ENCODE data around the gene MACROH2A1. TPM values are rescaled to one million over a fixed set of nuclear protein-coding genes. Genes with fewer than 3 reads are reported as not detected.

The MACROH2A1 gene
- total RNA-seq, 2 experiments from 2014 or later = 328 to 332 TPM

DNA sequence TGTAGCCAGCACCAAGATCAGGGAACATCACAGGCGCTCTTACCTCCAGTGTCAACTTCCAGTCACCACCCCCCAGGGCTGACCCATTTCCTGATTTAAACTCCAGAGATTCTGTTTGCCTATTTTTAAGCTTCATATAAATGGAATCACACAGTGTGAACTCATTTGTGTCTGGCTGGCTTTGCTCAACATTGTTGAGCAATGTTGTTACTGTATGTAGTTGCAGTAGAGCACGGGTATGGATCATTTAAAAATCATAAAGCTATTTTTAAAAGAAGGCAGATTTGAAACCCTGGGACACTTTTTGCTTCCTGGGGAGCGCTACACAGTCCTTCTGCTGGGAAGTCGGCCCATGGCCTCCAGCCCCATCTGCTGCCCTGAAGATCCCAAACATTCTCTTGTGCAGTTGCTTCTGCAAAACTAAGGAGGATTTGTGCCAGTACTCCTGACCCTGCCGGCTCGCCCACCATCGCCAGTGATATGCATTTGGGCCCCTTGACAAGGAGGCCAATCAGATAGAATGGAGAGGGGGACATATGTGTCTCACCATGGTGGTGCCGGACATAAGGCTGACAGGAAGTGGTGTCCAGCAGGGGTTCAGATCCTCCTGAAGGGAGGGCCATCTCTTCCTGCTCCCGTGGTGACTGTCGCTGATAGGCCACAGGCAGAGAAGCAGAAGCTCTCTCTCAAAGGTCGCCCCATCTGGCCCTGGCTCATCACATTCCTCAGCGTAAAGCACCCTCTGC is 34.8 kb upstream of the MACROH2A1 start:
- DNase-seq = peak; percentile 18
- ChIA-PET CTCF (interaction anchor here (0.9 to 1.1 kb wide), 2 partner anchors 23 to 132 kb away, joined by 3 read pairs; no protein-coding TSS in a partner anchor), POLR2A (no interaction called here)
- Mint-ChIP-seq H3K9me3 (ENCODE audit: insufficient read depth) (no peaks in the 10 kb centered on the region), H3K4me1 (ENCODE audit: low read depth) (no peaks in the 10 kb centered on the region), H3K27me3 (ENCODE audit: low read depth) (peaks cover 20% of the 10 kb centered on the region), H3K27ac (no peak overlapping the region), H3K4me3 (no peak overlapping the region), H3K36me3 (ENCODE audit: low read depth) (no peaks in the 10 kb centered on the region)
- ATAC-seq = no peak

DNA sequence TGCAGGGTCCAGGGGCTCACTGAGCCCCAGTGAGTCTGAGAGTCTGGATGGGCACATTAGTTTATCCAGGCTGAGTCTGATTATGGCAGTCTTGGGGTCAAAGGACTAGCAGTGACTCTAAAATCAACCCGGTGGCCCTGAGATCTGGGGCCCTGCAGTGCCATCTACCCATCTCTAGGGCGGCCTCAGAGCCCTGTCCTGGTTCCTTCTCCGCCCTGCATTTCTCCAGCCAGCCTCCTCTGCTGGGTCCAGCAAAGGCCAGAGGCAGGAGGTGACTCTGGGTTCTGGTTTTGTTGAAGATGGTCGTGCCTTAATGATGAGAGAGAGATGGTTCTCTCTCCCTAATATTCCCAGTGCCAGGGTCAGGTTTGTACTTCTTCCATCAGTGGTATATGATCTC is 33.1 kb upstream of the MACROH2A1 start:
- Mint-ChIP-seq H3K27me3 (ENCODE audit: low read depth) (peaks cover 17% of the 10 kb centered on the region), H3K9me3 (ENCODE audit: insufficient read depth) (no peaks in the 10 kb centered on the region), H3K4me1 (ENCODE audit: low read depth) (no peaks in the 10 kb centered on the region), H3K36me3 (ENCODE audit: low read depth) (no peaks in the 10 kb centered on the region), H3K27ac (no peak overlapping the region), H3K4me3 (no peak overlapping the region)
- DNase-seq = no peak
- ChIA-PET POLR2A (no interaction called here), CTCF (no interaction called here)
- ATAC-seq = no peak

DNA sequence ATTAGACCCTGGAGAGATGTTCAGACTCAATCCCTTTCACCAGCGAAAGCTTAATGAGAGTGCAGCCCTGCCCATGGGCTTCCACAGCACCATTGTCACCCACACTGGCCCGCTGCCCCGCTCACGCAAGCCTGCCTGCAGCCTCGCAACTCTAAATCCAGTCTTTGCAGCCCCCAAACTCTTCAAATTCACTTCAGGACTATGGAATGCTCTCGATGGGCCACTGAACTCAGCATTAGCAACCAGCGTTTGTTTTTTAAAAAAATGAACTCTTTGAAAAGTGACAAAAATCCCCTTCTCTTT is 31.1 kb upstream of the MACROH2A1 start:
- Mint-ChIP-seq H3K27me3 (ENCODE audit: low read depth) (peaks cover 11% of the 10 kb centered on the region), H3K36me3 (ENCODE audit: low read depth) (no peaks in the 10 kb centered on the region)
- CTCF ChIA-PET = no interaction called here

GRCh38 chr5:135429301-135430134 is 30.5 kb upstream of the MACROH2A1 start:
- peaks cover 9% of the 10 kb centered on the region for H3K27me3 Mint-ChIP-seq (ENCODE audit: low read depth)
- H3K4me1 Mint-ChIP-seq (ENCODE audit: low read depth) = peaks cover 19% of the 10 kb centered on the region
- H3K4me3 Mint-ChIP-seq = no peak overlapping the region
- H3K27ac Mint-ChIP-seq = no peak overlapping the region
- no peaks in the 10 kb centered on the region for H3K9me3 Mint-ChIP-seq (ENCODE audit: insufficient read depth)
- ChIA-PET CTCF (no interaction called here), POLR2A (no interaction called here)
- DNase-seq (no peak), ATAC-seq (no peak)
- no peaks in the 10 kb centered on the region for H3K36me3 Mint-ChIP-seq (ENCODE audit: low read depth)

More for the DNA sequence above, 31.1 kb upstream of the MACROH2A1 start:
- Mint-ChIP-seq H3K9me3 (ENCODE audit: insufficient read depth) (no peaks in the 10 kb centered on the region), H3K4me1 (ENCODE audit: low read depth) (peaks cover 14% of the 10 kb centered on the region), H3K4me3 (no peak overlapping the region), H3K27ac (no peak overlapping the region)
- ATAC-seq (no peak), DNase-seq (no peak)
- POLR2A ChIA-PET = no interaction called here

DNA sequence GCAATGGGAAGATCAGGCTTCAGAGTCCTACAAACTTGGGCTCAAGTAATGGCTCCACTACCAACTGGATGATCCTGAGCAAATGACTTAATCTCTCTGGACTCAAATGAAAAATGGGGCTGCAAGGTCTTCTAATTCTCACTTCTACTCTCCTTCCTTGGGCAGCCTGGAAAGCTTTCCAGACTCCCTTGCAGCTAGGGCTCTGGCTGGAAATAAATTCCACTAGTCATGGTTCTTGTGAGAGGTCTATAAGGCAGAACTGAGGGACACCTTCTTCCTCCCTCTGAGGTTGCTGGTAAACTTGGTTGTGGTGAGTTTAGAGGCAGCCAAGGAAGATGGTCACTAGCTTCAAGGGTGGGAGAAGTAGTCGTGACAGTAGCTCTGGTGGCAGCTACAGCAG is 29.6 kb upstream of the MACROH2A1 start:
- ATAC-seq = no peak
- H3K27me3 Mint-ChIP-seq (ENCODE audit: low read depth) = peaks cover 12% of the 10 kb centered on the region
- no peaks in the 10 kb centered on the region for H3K9me3 Mint-ChIP-seq (ENCODE audit: insufficient read depth)
- CTCF ChIA-PET = no interaction called here
- H3K27ac Mint-ChIP-seq = no peak overlapping the region
- peaks cover 19% of the 10 kb centered on the region for H3K4me1 Mint-ChIP-seq (ENCODE audit: low read depth)
- DNase-seq = no peak
- no peaks in the 10 kb centered on the region for H3K36me3 Mint-ChIP-seq (ENCODE audit: low read depth)
- POLR2A ChIA-PET = no interaction called here
- H3K4me3 Mint-ChIP-seq = no peak overlapping the region

DNA sequence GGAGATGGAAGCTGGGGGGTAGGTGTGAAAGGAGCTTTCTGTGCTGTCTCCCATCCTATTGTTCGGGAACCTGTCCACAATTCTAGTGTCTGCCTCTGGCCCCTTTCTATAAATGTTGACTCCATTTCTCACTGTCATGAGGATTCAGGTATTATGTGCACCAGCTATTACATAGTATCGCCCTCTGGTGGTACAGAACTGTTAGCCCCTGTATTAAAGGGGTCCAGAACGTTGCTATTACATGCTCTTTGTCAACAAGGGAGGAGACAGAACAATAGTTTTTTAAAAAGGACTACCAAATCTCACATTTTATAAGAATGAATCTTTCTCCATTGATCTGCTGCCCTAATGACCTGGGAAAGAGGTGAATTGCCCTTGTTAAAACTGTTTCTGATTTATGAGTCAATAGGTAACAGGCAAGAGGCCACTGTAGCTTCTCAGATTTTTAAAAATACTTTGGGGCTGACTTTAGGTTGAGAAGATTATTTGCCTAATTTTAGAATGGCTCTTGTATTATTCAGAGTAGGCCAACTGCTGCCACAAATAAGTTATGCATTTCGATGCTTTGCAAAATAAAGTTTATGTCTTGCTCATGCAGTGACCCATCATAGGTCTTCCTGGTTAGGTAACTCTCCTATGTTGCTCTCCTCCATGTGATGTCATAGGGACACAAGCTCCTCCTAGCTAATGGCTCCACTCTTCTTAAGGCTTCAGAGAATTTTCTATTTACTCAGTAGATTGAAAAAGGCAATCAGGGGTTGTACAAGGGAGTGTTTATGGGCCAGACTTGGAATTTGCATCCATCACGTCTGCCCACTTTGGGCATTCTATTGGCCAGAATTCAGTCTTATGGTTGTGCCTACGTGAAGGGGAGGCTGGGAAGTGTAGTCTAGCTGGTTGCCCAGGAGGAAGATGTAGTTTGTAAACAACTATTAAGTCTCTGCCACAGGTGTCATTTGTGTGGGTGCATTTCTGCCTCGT is 27.4 kb upstream of the MACROH2A1 start:
- Mint-ChIP-seq H3K36me3 (ENCODE audit: low read depth) (no peaks in the 10 kb centered on the region), H3K27ac (peak overlapping the region; percentile 84), H3K4me1 (ENCODE audit: low read depth) (peaks cover 19% of the 10 kb centered on the region), H3K27me3 (ENCODE audit: low read depth) (peaks cover 20% of the 10 kb centered on the region), H3K9me3 (ENCODE audit: insufficient read depth) (no peaks in the 10 kb centered on the region), H3K4me3 (peak overlapping the region; percentile 9)
- ChIA-PET POLR2A (no interaction called here), CTCF (interaction anchor here (0.8 to 4.4 kb wide), 34 partner anchors 10 to 235 kb away, joined by 3 to 21 read pairs (median 4); partner anchors contain the start of gene MACROH2A1)
- ATAC-seq (peak; percentile 98), DNase-seq (peak; percentile 69)

- ChIA-PET POLR2A (no interaction called here), CTCF (interaction anchor here (0.8 to 4.4 kb wide), 33 partner anchors 9 to 234 kb away, joined by 3 to 21 read pairs (median 5); partner anchors contain the start of gene MACROH2A1)
- peak overlapping the region; percentile 9 for H3K4me3 Mint-ChIP-seq
- peaks cover 19% of the 10 kb centered on the region for H3K4me1 Mint-ChIP-seq (ENCODE audit: low read depth)
- H3K27ac Mint-ChIP-seq = peak overlapping the region; percentile 84
- DNase-seq = no peak
- H3K36me3 Mint-ChIP-seq (ENCODE audit: low read depth) = no peaks in the 10 kb centered on the region
- ATAC-seq = peak; percentile 41
- H3K27me3 Mint-ChIP-seq (ENCODE audit: low read depth) = peaks cover 27% of the 10 kb centered on the region
- H3K9me3 Mint-ChIP-seq (ENCODE audit: insufficient read depth) = no peaks in the 10 kb centered on the region
Observed at GRCh38 chr5:135425641-135426040, 26.6 kb upstream of the MACROH2A1 start.

- Mint-ChIP-seq H3K4me1 (ENCODE audit: low read depth) (peaks cover 19% of the 10 kb centered on the region), H3K4me3 (no peak overlapping the region), H3K27ac (no peak overlapping the region), H3K36me3 (ENCODE audit: low read depth) (no peaks in the 10 kb centered on the region), H3K9me3 (ENCODE audit: insufficient read depth) (no peaks in the 10 kb centered on the region), H3K27me3 (ENCODE audit: low read depth) (peaks cover 34% of the 10 kb centered on the region)
- ATAC-seq (no peak), DNase-seq (no peak)
- CTCF ChIA-PET = interaction anchor here (1.4 to 4.4 kb wide), 4 partner anchors 24 to 137 kb away, joined by 5 to 21 read pairs (median 8); partner anchors contain the start of gene MACROH2A1
- POLR2A ChIA-PET = interaction anchor here (1.5 kb wide), 1 partner anchor 26 kb away, joined by 3 read pairs; no protein-coding TSS in a partner anchor
Observed at GRCh38 chr5:135423846-135424168, 24.8 kb upstream of the MACROH2A1 start.

DNA sequence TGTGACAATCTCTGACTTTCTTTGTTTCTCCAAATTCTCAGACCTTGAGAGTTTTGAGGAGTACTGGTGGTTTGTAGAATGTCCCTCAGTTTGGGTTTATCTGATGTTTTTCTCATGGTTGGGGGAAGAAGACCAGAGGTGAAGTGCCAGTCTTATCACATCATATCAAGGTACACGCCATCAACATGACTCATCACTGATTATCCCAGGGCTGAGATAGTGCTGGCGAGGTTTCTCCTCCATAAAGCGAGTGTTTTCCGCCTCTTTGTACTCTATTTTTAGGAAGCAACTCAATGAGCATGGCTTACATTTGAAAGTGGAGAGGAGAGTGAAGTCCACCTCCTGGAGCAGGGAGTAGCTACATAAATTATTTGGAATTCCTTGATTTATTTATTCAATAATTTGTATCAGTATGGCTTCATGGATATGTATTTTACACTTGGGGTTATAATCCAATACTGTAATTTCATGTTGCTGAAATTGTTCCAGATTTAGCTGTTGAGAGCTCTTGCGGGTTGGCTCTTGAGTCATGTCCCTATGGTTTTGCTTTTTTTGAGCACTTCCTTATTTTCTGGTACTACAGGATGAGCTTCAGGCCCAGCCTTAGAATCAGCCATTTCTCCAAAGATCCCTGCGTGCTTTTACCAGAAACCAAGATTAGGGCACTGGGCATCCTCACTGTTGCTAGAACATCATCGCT is 24.3 kb upstream of the MACROH2A1 start:
- Mint-ChIP-seq H3K4me3 (no peak overlapping the region), H3K9me3 (ENCODE audit: insufficient read depth) (no peaks in the 10 kb centered on the region), H3K27me3 (ENCODE audit: low read depth) (peaks cover 34% of the 10 kb centered on the region), H3K27ac (no peak overlapping the region), H3K36me3 (ENCODE audit: low read depth) (no peaks in the 10 kb centered on the region), H3K4me1 (ENCODE audit: low read depth) (peaks cover 19% of the 10 kb centered on the region)
- ChIA-PET POLR2A (no interaction called here), CTCF (interaction anchor here (0.6 to 4.4 kb wide), 2 partner anchors 35 to 708 kb away, joined by 3 to 21 read pairs; no protein-coding TSS in a partner anchor)
- DNase-seq = no peak
- no peak for ATAC-seq

DNA sequence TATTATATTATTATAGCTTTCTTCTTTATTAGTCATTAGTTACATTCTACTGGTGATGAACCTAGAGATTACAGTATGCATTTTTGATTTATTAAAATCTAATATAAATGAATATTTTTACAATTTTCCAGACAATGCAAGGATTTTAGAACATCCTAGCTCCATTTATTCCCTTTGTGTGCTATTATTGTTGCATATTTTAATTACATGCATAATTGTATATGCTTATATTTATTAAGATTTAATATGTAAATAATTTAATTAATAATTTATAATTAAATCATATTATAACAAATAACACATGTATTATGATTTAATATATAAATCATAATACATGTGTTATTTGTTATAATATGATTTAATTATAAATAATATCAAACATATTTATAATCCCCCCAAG is 23.4 kb upstream of the MACROH2A1 start:
- POLR2A ChIA-PET = no interaction called here
- peaks cover 40% of the 10 kb centered on the region for H3K27me3 Mint-ChIP-seq (ENCODE audit: low read depth)
- ATAC-seq (no peak), DNase-seq (no peak)
- no peak overlapping the region for H3K27ac Mint-ChIP-seq
- H3K4me3 Mint-ChIP-seq = no peak overlapping the region
- H3K4me1 Mint-ChIP-seq (ENCODE audit: low read depth) = peaks cover 19% of the 10 kb centered on the region
- no peaks in the 10 kb centered on the region for H3K36me3 Mint-ChIP-seq (ENCODE audit: low read depth)
- H3K9me3 Mint-ChIP-seq (ENCODE audit: insufficient read depth) = no peaks in the 10 kb centered on the region
- CTCF ChIA-PET = interaction anchor here (1.3 kb wide), 1 partner anchor 35 kb away, joined by 3 read pairs; no protein-coding TSS in a partner anchor

DNA sequence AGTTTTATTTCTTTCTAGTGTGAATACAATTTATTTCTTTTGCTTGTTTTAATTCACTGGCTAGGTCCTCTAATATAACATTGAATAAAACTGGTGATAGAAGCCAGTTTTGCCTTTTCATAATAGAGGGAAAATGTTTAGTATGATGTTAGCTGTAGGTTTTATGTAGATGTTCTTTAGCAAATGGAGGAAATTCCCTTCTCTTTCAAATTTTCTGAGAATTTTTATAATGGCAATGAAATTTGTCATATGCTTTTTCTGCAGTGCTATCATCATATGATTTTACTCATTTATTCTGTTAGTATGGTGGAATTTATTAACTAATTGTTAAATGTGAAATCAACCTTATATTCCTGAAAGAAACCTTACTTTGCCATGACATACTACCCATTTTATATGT is 18.1 kb upstream of the MACROH2A1 start:
- no peaks in the 10 kb centered on the region for H3K36me3 Mint-ChIP-seq (ENCODE audit: low read depth)
- H3K4me3 Mint-ChIP-seq = no peak overlapping the region
- no peaks in the 10 kb centered on the region for H3K9me3 Mint-ChIP-seq (ENCODE audit: insufficient read depth)
- no peak for DNase-seq
- POLR2A ChIA-PET = no interaction called here
- ATAC-seq = no peak
- no peaks in the 10 kb centered on the region for H3K4me1 Mint-ChIP-seq (ENCODE audit: low read depth)
- CTCF ChIA-PET = interaction anchor here (2.6 kb wide), 1 partner anchor 9 kb away, joined by 6 read pairs; no protein-coding TSS in a partner anchor
- H3K27ac Mint-ChIP-seq = no peak overlapping the region
- H3K27me3 Mint-ChIP-seq (ENCODE audit: low read depth) = peaks cover 49% of the 10 kb centered on the region

Data from activated CD8-positive, alpha-beta T cell treated with anti-CD3 and anti-CD28 coated beads, Interleukin-2, amount 10 ng/mL, durations not matched to agents 7 days and 5 days (primary cell).